ENCODE data around the gene PPCDC.

The PPCDC gene

GRCh38 chr15:75016431-75016830, 7.0 kb upstream of the PPCDC start:
- DNase-seq (ENCODE audit: low spot score), result no peak

DNA sequence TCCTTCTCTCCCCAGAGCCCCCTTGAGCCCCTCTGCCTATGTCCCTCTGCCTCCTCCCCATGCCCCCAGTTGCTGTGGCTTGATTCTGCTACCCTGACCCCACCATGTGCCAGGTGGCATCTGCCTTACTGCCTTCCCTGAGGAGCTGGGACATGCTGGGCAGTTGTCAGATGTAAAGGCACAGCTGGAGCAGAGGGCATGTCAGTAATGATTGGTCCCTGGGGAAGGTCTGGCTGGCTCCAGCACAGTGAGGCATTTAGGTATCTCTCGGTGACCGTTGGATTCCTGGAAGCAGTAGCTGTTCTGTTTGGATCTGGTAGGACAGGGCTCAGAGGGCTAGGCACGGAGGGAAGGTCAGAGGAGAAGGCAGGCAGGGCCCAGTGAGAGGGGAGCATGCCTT, 3.5 kb upstream of the PPCDC start:
- DNase-seq (ENCODE audit: low spot score), result no peak

DNA sequence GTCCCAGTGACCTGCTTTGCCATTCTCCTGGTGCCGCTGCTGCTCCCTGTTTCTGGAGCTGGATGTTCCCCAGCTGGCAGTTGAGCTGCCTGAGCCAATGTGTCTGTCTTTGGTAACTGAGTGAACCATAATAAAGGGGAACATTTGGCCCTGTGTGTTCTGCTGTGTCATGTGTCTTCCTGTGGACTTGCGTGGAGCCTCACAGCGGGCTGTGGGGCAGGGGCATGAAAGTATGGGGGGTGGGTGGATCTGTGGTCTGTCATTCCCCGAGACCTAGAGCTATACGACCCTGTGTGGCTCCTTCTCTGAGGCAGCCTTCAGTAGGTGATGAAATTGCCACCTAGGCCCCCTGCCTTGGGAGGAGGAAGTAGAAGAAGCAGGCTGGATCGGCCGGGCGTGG, 2.0 kb upstream of the PPCDC start:
- no peak for DNase-seq (ENCODE audit: low spot score)

DNA sequence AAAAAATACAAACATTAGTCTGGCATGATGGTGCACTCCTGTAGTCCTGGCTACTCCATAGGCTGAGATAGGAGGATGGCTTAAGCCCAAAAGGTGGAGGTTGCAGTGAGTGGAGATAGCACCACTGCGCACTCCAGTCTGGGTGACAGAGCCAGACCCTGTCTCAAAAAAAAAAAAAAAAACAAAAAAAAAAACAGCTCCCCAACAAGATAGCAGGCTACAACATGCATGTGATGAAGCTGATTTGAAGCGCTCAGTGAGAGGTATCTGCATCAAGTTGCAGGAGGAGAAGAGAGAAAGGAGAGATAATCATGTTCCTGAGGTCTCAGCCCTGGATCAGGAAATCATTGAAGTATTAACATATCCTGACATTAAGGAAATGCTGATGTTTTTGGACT, 608 bp upstream of the PPCDC start:
- DNase-seq (ENCODE audit: low spot score), result no peak

GRCh38 chr15:75023872-75024636, 664 bp downstream of the PPCDC start:
- peak; percentile 21 for DNase-seq (ENCODE audit: low spot score)

- DNase-seq (ENCODE audit: low spot score), result no peak
These were observed 1.7 kb downstream of the PPCDC start for GRCh38 chr15:75025107-75025506.

- DNase-seq (ENCODE audit: low spot score), result no peak
These were observed 2.3 kb downstream of the PPCDC start for GRCh38 chr15:75025548-75026260.

DNA sequence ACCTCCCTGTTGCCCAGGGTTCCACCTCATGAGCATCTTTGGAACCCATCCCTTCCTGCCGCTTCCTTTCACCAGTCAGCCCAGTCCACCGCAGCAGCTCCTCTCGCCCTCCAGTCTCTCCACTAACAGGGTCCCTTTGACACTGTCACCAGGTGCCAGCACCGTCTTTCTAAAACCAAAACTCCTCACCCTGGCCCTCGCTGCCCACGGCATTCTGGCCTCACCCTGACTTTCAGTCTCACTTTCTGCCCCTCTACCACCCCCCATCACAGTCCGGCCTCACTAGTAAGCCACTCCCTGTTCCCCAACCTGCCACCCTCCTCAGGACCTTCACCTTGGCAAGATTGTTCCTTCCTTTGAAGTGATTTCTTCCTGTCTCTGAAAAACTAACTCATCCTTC, 4.2 kb downstream of the PPCDC start:
- DNase-seq (ENCODE audit: low spot score), result no peak

DNA sequence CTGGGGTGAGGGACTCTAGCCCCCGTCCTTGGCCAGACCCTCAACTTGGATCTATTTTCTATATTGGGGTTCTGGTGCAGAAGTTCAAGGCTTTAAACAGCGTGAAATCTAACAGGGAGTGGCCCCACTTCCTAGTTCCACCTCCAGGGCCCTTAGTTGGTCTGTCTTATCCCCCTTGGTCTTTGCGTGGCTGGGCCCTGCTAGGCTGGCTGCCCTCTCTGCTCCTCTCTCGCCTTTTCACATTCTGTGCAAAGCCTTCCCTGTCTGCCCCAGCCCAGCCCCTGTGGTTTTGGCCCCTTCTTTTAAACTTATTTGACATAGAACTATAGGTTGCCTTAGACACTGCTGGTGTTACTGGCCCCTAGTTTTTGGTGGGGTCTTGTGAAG, 5.6 kb downstream of the PPCDC start:
- no peak for DNase-seq (ENCODE audit: low spot score)

DNA sequence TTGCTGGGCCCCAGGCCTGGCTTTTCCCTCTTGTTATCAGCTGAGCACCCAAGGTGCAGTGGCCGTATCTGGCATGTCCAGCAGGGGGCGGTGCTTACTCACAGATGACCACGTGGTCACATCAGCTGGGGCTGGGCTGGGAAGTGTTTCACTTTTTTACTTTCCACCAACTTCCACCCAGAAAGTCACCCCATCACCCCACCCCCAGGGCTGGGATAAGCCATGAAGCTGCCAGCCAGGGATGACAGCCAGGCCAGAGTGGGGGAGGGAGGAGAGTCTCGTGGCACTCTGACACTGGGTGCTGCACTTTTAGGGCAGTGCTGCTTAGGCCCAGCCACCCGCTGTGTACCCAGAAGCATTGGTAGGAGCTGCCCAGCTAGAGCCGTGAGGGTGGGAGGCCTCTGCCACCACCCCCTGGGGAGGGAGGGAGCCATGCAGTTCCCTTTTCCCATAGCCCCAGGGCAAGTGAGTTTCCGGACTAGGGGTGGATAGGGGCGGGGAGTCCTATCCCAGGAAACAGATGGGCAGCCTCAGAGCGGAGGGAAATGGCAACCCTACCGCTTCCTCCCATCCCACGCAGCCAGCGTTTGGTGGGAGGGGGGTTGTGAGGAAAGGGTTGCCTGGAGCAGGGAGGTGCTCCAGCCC, 6.1 kb downstream of the PPCDC start:
- DNase-seq (ENCODE audit: low spot score), result peak; percentile 94

DNA sequence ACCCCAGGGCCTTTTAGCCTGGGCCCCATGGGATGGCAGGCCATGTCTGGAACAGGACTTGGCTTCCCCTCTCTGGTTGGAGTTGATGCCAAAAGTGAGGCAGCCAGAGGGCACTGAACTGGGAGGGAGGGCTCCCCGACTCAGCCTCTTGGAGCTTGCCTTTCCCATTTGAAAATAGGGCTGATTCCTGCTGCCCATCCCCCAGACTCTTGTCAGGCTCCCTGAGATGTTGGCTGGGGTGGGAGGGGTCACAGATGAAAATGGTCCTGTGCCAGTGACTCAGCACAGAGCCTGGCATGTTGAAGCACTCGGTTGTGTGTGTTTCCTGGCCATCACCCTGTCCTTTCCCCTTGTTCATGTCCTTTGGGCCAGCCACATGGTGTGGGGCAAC, 6.6 kb downstream of the PPCDC start:
- DNase-seq (ENCODE audit: low spot score), result peak; percentile 81

GRCh38 chr15:75030424-75030823, 7.0 kb downstream of the PPCDC start:
- no peak for DNase-seq (ENCODE audit: low spot score)

DNA sequence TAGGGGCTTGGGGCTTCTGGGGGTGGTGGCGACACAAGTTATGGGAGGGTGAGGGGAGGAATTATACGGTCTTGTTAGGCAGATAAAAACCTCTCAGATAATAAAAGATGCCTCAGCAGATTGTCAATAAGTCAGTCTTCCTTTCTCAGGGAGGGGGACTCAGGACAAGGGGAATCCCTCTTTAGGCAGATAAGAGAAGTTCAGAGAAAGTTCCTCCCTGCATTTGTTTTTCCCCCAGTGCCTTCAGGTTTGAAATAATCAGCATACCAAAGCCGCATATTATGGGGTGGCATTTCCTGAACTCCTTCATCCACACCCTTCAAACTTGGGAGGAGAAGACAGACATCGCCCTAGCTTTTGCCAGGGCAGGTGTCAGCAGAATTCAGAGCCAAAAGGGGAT, 8.5 kb downstream of the PPCDC start:
- peak; percentile 21 for DNase-seq (ENCODE audit: low spot score)

DNA sequence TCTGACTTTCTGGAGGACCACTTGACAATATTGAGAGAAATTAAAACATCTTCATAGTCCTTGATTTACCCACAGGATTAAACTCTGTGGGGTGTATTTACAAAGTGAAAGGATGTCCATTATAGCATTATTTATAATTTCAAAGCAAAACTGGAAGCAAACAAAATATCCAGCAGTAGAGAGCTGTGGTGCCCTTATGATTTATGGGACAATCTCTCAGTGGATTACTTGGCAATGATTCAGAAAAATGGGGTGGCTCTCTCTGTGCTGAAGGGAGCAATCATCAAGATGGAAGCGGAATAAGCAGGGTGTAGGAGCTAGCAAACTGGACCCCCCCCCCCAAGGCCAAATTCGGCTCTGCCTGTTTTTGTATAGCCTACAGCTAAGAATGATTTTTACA, 9.0 kb downstream of the PPCDC start:
- DNase-seq (ENCODE audit: low spot score), result no peak

DNA sequence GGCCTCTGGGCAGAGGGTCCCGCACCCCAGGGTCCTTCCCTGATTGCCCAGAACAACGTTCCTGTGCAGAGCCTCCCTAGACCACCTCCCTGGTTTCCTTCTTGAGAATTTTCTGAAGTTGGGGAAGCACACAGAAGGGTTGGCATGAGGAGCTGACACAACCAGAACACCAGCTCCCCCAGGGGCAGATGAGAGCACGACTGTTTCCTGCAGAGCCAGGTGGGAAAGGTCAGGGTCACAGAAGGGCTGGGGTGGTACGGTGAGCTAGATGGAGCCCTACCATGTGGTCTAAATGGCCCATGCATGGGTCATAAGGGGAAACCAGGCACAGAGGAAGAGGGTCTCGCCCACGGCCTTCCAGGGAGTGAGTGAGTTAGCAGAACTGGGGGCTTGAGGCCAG, 10.4 kb downstream of the PPCDC start:
- DNase-seq (ENCODE audit: low spot score), result no peak

DNA sequence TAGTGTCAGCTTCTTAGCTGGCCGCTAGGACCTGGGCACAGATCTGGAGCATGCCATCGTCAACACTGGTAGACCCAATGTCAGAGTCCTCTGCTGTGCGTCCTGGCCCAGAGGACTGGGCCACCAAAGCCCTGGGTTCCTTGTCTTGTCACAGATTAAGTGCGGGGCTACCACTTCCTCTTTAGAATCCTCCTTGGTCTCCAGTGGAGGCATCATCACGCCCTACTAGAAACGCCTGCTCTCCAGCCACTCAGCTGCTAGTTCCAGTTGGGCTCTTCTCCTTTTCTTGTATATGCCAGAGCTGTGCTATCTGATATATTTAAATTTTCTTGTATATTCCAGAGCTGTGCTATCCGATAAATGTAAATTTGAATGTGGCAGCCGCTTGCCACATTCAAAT, 11.2 kb downstream of the PPCDC start:
- DNase-seq (ENCODE audit: low spot score), result no peak

DNA sequence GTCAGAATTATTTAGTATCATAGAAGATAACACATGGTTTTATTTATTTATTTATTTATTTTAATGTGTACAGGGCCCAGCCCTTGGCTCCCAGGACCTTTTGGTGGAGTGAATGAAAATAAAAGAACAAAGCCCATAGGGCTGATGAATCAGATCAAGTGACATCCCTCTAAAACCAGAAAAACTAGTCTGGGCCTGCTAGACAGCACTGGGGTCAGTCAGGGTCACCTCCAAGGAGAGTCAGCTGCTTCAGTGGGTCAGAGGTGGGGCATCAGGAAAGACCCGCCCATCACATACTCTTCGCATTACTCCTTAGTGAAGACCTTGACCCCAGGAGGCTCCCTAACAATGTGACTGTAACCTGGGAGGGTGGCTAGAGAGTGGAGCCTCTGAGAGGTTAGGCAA, 12.8 kb downstream of the PPCDC start:
- DNase-seq (ENCODE audit: low spot score), result peak; percentile 30

DNA sequence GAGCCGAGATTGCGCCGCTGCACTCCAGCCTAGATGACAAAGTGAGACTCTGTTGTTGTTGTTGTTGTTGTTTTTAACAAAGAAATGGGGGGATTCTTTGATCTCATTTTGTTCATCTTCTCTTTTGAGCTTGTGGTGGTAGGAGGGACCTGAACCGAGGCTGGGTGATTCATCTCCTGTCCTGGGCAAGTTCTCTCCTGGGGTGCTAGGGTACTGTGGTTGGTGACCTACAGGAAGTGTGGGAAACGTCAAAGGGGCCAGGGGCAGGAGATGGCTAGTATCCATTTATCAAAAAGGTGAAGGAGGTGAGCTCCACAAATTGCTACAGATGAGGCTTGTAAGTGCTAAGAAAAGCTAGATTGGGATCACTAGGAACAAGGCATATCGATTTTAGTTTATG, 14.3 kb downstream of the PPCDC start:
- no peak for DNase-seq (ENCODE audit: low spot score)

DNA sequence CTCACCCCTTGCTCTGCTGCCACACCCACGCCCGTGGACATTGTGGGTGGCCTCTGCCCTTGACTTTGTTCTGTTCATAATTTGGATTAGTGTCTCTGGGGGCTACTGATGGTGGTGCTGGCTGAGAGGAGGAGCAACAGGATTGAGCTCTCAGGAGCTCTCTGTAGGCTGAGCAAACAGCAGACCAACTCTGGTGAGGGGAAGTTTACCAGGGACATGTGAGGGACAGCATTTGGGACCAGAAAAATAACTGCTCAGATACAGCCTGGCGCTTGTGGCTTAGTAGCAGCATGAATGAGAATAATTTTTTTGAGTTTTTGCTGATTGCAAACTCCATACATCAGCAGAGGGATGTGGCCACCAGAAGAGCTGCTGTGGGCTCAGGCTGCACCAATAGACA, 14.8 kb downstream of the PPCDC start:
- no peak for DNase-seq (ENCODE audit: low spot score)

DNA sequence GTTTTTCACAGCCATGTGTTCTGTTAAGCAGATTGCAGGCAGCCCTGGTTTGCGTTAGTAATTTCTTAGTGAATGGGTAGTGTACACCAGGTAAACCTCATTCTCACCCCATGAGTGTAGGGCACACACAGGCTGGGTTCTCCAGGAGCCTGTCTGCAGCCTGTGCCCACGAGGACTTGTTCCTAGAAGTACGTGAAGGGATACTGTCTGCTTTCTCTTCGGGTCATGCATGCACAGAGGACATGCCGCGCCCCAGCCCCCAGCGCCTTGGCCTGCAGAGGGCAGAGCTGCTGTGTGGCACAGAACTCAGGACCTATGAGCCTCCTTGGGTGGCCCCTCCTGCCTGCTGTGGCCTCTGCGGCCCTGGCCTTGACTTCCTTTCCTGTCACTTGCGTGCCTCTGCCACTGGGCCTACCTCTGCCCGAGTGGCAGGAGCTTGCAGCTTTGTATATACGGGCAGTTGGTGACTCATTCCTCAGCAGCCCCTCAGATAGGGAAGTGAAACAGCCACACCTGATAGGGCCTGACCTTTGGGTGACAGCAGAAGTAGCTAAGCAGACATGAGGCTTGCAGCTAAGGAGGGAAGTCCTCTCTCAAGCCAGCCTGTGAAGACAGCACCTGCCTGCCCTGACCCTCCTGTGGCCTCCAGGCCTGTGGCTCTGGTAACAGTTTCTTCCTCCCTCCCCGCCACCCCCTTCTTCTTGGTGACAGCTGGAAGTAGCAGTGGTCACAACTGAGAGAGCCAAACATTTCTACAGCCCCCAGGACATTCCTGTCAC, 19.5 kb downstream of the PPCDC start:
- DNase-seq (ENCODE audit: low spot score), result peak; percentile 86

- peak; percentile 95 for DNase-seq (ENCODE audit: low spot score)
These were observed 20.3 kb downstream of the PPCDC start for GRCh38 chr15:75043509-75044257.
